Panc1 (cell line): Measurements from ENCODE around the gene PRXL2B. TPM values are rescaled to one million over a fixed set of nuclear protein-coding genes. Genes with fewer than 3 reads are reported as not detected.

Experiments used
- ATAC-seq: fragments of 200-7000 bp; cut with Tn5 transposase; 2 replicates; pipeline ENCODE4 v1.9.1; 2020; ENCODE audit warnings: mild to moderate bottlenecking, moderate library complexity
- BruUV-seq: library from RNA; stranded (reverse); fragments of 400-500 nt; replicated peaks from 2 replicates; lab custom pipeline; 2021; lab: Mats Ljungman, UMichigan
- CTCF ChIA-PET: fragments of 300-600 bp; sonication (Branson Sonifier 250); formaldehyde crosslinking; loops from one replicate; lab custom pipeline; 2022; ENCODE audit warnings: antibody characterized with exemption; lab: Charles Lee
- POLR2A ChIA-PET: fragments of 300-600 bp; sonication (Branson Sonifier 250); formaldehyde crosslinking; loops from one replicate; lab custom pipeline; 2022; ENCODE audit warnings: antibody characterized with exemption; lab: Charles Lee
- DNase-seq: peaks from one replicate; pipeline ENCODE4 v3.0.0-alpha.2; 2010; ENCODE audit warnings: low read depth, low spot score
- H3K27ac ChIP-seq: 2 replicates; pipeline ENCODE4 v1.5.1; 2011; ENCODE audit warnings: mild to moderate bottlenecking, low read length, inconsistent platforms
- H3K27me3 ChIP-seq: fragments of 200-500 bp; sonication (Bioruptor generic); 2 replicates; pipeline ENCODE4 v1.6.0; 2014; ENCODE audit warnings: low read length, inconsistent platforms; ENCODE audit not compliant: control insufficient read depth, insufficient read depth
- H3K36me3 ChIP-seq: fragments of 200-500 bp; sonication (Bioruptor generic); 2 replicates; pipeline ENCODE4 v1.5.1; 2014; ENCODE audit warnings: inconsistent platforms, mild to moderate bottlenecking, low read length, moderate library complexity; ENCODE audit not compliant: control insufficient read depth, insufficient read depth
- H3K4me1 ChIP-seq: 2 replicates; pipeline ENCODE4 v1.5.1; 2011; ENCODE audit warnings: inconsistent platforms, mild to moderate bottlenecking, low read length, moderate library complexity; ENCODE audit not compliant: control insufficient read depth, insufficient read depth
- H3K4me3 ChIP-seq, 2 experiments: 2 replicates each; pipeline ENCODE4 v1.5.1; 2011 to 2012; ENCODE audit warnings: low read depth in 2 of 2, low read length in 2 of 2, mild to moderate bottlenecking in 2 of 2, inconsistent platforms in 1 of 2, moderate library complexity in 1 of 2
- H3K9me3 ChIP-seq: fragments of 200-500 bp; sonication (Bioruptor generic); 2 replicates; pipeline ENCODE4 v1.5.1; 2014; ENCODE audit warnings: low read depth, mild to moderate bottlenecking, inconsistent platforms, low read length, moderate library complexity; ENCODE audit not compliant: control insufficient read depth, insufficient read depth
- POLR2AphosphoS5 ChIP-seq: IDR thresholded peaks from 2 replicates; pipeline ENCODE4 v1.6.1; 2012; ENCODE audit warnings: mild to moderate bottlenecking, low read depth, low read length, moderate library complexity
- SIN3A ChIP-seq: IDR thresholded peaks from 2 replicates; pipeline ENCODE4 v1.6.1; 2012; ENCODE audit warnings: low read depth, mild to moderate bottlenecking, low read length, moderate library complexity, borderline replicate concordance; ENCODE audit not compliant: insufficient read depth
- TCF7L2 ChIP-seq: IDR thresholded peaks from 2 replicates; pipeline ENCODE4 v1.6.1; 2011; ENCODE audit warnings: mild to moderate bottlenecking, low read depth, low read length, inconsistent platforms
- in situ Hi-C: cut with HindIII; loops from 2 replicates; pipeline ENCODE4 v1.10.0; 2016; ENCODE audit warnings: low sequenced_read_pairs, low pct_unique_long_range_greater_than_20kb
- intact Hi-C: fragments of 100-400 bp; cut with micrococcal nuclease; formaldehyde crosslinking; loops from one replicate; pipeline ENCODE4 v1.10.0; 2022; ENCODE audit not compliant: unreplicated experiment
- total RNA-seq: library from RNA; stranded (reverse); gene quantifications from one replicate; pipeline ENCODE4 v1.2.1, GENCODE V29; 2021; ENCODE audit not compliant: unreplicated experiment
- TF ChIP-seq, protein P1 (sequence below): fragments of 450-650 bp; IDR thresholded peaks from 2 replicates; pipeline ENCODE4 v1.5.1; 2017; ENCODE audit warnings: mild to moderate bottlenecking
- TF ChIP-seq, protein P2 (sequence below), 2 experiments: IDR thresholded peaks; 2 replicates each; pipeline ENCODE4 v1.6.1; 2011 to 2012; ENCODE audit warnings: low read depth in 2 of 2, control low read depth in 1 of 2, low read length in 1 of 2, mild to moderate bottlenecking in 1 of 2, moderate library complexity in 1 of 2; ENCODE audit not compliant: insufficient read depth in 1 of 2

PRXL2B gene
- total RNA-seq, 1 experiment from 2014 or later: 17.0 TPM

DNA sequence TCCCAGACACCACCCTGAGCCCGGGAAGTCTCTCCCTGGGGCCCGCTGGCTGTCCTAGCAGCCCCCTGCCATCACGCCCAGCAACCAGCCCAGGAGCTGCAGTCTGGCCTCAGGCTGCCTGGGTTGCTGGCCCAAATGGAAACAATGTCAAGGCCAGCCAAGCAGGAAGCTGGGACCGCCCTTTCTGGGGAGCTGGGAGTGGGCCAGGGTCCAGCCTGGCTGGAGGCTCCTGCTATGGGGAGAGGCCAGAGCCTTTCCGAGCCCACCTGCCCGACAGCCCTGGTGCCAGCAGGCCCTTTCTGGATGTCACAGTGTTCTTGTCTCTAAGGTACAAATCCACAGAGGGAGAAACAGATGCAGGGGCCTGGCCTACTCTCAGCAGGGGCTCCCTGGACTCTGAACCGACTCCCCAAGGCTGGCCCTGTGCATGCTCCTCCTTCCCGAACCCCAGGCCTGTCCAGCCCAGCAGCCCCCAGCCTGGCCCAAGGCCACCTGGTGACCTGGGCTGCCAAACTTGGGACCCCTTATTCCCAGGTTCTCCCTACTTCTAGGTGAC, 47.4 kb downstream of the PRXL2B start:
- DNase-seq (no peak), ATAC-seq (no peak)
- H3K9me3 ChIP-seq: peaks cover 5% of the 10 kb centered on the region; the same call in 1 of the 2 replicates
- TF ChIP-seq, protein P1, sequence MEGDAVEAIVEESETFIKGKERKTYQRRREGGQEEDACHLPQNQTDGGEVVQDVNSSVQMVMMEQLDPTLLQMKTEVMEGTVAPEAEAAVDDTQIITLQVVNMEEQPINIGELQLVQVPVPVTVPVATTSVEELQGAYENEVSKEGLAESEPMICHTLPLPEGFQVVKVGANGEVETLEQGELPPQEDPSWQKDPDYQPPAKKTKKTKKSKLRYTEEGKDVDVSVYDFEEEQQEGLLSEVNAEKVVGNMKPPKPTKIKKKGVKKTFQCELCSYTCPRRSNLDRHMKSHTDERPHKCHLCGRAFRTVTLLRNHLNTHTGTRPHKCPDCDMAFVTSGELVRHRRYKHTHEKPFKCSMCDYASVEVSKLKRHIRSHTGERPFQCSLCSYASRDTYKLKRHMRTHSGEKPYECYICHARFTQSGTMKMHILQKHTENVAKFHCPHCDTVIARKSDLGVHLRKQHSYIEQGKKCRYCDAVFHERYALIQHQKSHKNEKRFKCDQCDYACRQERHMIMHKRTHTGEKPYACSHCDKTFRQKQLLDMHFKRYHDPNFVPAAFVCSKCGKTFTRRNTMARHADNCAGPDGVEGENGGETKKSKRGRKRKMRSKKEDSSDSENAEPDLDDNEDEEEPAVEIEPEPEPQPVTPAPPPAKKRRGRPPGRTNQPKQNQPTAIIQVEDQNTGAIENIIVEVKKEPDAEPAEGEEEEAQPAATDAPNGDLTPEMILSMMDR: no peak
- TF ChIP-seq, protein P2, sequence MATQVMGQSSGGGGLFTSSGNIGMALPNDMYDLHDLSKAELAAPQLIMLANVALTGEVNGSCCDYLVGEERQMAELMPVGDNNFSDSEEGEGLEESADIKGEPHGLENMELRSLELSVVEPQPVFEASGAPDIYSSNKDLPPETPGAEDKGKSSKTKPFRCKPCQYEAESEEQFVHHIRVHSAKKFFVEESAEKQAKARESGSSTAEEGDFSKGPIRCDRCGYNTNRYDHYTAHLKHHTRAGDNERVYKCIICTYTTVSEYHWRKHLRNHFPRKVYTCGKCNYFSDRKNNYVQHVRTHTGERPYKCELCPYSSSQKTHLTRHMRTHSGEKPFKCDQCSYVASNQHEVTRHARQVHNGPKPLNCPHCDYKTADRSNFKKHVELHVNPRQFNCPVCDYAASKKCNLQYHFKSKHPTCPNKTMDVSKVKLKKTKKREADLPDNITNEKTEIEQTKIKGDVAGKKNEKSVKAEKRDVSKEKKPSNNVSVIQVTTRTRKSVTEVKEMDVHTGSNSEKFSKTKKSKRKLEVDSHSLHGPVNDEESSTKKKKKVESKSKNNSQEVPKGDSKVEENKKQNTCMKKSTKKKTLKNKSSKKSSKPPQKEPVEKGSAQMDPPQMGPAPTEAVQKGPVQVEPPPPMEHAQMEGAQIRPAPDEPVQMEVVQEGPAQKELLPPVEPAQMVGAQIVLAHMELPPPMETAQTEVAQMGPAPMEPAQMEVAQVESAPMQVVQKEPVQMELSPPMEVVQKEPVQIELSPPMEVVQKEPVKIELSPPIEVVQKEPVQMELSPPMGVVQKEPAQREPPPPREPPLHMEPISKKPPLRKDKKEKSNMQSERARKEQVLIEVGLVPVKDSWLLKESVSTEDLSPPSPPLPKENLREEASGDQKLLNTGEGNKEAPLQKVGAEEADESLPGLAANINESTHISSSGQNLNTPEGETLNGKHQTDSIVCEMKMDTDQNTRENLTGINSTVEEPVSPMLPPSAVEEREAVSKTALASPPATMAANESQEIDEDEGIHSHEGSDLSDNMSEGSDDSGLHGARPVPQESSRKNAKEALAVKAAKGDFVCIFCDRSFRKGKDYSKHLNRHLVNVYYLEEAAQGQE (IDR thresholded peaks at IDR 0.05; ENCODE audit: insufficient read depth in 1 of 2, low read depth in 2 of 2, low read length in 1 of 2): no peak
- TF ChIP-seq TCF7L2 (no peak), POLR2AphosphoS5 (no peak), SIN3A (no peak)
- no peaks in the 10 kb centered on the region for H3K27me3 ChIP-seq
- in situ Hi-C loops (no loop called here), intact Hi-C loops (no loop called here)
- H3K4me1 ChIP-seq: no peaks in the 10 kb centered on the region
- no peak overlapping the region for H3K4me3 ChIP-seq
- H3K27ac ChIP-seq: no peak overlapping the region
- no peaks in the 10 kb centered on the region for H3K36me3 ChIP-seq
- ChIA-PET CTCF (no interaction called here), POLR2A (no interaction called here)
- no TSS peak for BruUV-seq

DNA sequence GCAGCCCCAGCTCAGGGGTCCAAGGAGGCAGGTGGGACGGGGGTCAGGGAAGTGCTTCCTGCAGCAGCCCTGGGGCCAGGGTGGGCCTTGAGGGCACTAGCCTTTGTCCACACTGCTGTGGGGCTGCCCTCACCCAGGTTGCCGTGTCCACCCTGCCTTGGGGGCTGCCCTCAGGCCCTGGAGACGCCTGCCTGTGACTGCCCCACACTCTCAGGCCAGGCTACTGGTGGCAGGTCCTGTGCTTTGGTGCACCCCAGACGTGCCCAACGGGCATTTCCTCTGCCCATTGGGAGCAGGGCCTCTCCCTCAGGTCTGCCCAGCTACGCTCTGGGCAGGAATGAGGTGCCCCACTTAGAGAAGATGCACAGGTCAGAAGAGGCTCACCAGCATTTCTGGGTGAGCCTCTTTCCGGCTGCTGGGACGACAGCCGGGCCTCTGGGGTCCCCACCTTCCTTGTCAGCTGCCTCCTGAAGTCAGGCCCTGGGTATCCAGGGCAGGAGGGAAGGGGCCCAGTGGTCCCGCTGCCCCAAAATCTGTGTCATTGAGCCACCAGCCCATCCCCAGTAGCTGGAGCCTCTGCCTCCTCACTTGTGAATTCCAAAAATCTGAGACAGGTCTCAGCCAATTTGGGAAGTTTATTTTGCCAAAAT, 48.9 kb downstream of the PRXL2B start:
- ChIA-PET CTCF (no interaction called here), POLR2A (no interaction called here)
- Histone ChIP-seq H3K27me3 (no peaks in the 10 kb centered on the region), H3K4me3 (no peak overlapping the region), H3K36me3 (no peaks in the 10 kb centered on the region), H3K4me1 (no peaks in the 10 kb centered on the region), H3K9me3 (peaks cover 5% of the 10 kb centered on the region; the same call in 1 of the 2 replicates), H3K27ac (no peak overlapping the region)
- TF ChIP-seq, protein P2 (IDR thresholded peaks at IDR 0.05; ENCODE audit: insufficient read depth in 1 of 2, low read depth in 2 of 2, low read length in 1 of 2): no peak
- TF ChIP-seq, protein P1: no peak
- no peak for TF ChIP-seq SIN3A
- TF ChIP-seq POLR2AphosphoS5: no peak
- no peak for TF ChIP-seq TCF7L2
- ATAC-seq (no peak), DNase-seq (no peak)
- intact Hi-C loops: no loop called here
- in situ Hi-C loops: no loop called here
- no TSS peak for BruUV-seq
